SHP77 treated with DMSO at 0.1 percent for 48 hours (cell line): ENCODE measurements around the gene CDC42BPB.
"Not testable (repeated sequence)": the region's sequence is repeated elsewhere in the genome, so short reads cannot be mapped to it uniquely, and the experiment has no call there.

ENCODE experiments used
- DNase-seq: peaks from one replicate; lab custom pipeline; 2025; lab: John Stamatoyannopoulos, UW

The CDC42BPB gene

GRCh38 chr14:102899516-102899900 lies 157.8 kb downstream of the CDC42BPB start:
- DNase-seq = no peak

DNA sequence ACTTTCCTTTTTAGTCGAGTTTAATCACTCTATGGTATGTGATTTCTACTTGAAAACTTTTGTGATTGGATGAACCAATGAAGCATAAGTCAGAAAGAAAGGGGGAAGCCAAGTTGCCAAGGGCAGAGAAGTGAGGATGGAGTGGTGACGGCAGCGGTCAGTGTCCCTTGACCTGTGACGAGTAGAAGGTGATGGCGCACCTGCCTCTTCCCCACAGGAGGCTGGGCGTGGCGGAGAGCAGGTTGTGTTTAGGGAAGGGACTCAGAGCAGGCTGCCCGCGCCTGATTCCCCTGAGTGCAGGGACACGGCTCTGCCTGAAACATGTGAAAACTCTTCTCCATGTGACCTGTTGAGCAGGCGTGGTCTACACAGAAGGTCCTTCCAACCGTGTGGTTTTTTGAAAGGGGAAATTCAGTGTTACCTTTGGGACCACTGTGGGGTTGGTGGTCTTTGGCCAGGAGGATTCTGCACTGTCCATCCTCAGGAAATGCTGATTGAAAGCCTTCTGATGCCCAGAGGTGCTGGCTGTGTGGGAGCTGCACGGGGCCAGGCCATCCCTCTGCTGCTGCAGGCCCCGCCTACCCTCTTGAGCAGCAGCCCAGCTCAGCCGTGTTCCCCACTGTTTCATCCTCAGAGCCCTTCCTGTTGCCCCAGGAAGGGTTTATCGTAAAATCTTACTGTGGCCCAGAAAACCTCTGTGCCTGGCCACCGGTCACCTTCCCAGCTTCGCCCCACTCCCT lies 158.4 kb downstream of the CDC42BPB start:
- DNase-seq = no peak

DNA sequence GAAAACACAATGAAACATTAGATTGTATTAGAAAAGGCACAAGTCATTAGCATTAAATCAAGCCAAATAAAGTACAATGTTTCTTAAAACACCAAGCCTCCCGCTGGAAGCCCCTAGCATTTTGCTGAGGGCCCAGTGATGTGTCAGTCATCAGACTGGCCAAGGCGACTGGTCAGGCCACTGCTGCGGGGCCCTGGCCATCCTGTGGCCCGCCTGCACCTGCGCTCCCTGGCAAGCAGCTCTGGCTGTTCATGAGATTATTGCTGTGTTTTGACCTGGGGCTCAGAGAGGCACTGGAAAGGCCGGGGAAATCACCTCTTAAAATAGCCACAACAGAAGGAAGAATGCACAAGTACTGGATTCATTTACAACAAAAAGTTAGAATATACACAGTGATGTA lies 159.1 kb downstream of the CDC42BPB start:
- DNase-seq = no peak

- no peak for DNase-seq
These were observed 159.9 kb downstream of the CDC42BPB start for GRCh38 chr14:102897299-102898027.

DNA sequence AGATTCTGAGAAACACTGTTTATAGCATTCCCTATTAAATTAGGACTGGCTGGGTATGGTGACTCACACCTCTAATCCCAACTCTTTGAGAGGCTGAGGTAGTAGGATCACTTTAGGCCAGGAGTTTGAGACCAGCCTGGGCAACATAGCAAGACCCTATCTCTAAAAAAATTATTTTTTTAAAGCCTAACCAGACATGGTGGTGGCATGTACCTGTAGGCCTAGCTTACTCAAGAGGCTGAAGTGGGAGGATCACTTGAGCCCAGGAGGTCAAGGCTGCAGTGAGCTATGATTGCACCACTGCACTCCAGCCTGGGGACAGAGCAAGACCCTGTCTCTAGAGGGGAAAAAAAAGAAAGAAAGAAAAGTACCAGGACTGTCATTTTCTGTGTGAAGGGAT lies 160.6 kb downstream of the CDC42BPB start:
- not testable (repeated sequence) for DNase-seq

GRCh38 chr14:102893452-102893851 lies 163.9 kb downstream of the CDC42BPB start:
- DNase-seq = no peak

GRCh38 chr14:102892651-102893050 lies 164.7 kb downstream of the CDC42BPB start:
- no peak for DNase-seq

DNA sequence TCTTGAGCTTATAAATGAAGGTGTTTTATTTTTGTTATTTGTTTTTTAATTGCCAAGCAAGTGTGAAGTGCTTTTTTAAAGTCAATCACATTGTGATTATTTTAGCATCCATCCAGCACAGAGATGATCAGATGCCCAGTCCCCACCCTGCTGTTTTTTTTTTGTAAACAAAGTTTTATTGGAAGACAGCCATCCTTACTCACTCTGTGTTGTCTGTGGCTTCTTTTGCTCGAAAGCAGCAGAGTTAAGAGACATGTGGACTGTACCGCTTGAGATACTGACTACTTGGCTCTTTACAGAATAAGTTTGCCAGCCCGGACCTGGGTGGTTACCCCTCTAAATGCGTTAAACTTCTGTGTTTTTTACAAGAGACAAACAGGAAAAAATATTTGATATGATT lies 165.8 kb downstream of the CDC42BPB start:
- DNase-seq = no peak

GRCh38 chr14:102891111-102891510 lies 166.2 kb downstream of the CDC42BPB start:
- no peak for DNase-seq

DNA sequence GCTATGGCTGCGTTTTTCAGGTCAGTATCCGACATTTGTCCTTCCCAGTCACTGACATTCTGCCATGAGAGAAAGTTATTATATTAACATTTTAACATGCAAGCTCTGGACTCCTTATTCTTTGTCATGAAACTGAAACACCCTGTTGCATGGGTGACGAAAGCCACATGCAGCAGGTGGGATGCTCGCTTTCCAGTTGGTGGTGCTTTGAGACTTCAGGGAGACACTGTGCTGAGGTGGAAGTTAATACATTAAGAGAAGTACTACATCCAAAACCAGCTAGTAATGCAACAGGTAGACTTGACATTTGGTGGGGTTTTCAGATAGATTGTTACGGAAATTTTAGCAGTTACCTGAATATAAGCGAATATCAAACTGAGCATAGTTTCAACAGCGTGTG lies 167.7 kb downstream of the CDC42BPB start:
- no peak for DNase-seq

DNA sequence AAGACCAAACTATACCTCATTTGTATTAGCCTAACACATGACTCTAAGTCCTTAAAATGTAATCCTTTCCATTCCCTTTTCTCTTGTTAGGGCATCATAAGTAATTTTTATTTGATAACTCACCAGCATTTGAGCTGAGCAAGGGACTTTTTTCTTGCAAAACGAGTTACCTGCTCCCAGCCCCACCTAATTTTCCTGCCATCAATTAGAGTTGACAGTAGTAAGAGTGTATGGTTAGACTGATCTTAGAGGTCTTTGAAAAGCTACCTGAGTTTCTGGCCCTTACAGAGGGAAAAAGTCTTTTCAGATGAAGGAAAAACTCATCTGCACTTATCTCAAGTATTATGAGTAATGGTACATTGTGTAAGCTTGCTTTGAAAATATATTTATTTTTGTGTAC lies 168.6 kb downstream of the CDC42BPB start:
- no peak for DNase-seq

DNA sequence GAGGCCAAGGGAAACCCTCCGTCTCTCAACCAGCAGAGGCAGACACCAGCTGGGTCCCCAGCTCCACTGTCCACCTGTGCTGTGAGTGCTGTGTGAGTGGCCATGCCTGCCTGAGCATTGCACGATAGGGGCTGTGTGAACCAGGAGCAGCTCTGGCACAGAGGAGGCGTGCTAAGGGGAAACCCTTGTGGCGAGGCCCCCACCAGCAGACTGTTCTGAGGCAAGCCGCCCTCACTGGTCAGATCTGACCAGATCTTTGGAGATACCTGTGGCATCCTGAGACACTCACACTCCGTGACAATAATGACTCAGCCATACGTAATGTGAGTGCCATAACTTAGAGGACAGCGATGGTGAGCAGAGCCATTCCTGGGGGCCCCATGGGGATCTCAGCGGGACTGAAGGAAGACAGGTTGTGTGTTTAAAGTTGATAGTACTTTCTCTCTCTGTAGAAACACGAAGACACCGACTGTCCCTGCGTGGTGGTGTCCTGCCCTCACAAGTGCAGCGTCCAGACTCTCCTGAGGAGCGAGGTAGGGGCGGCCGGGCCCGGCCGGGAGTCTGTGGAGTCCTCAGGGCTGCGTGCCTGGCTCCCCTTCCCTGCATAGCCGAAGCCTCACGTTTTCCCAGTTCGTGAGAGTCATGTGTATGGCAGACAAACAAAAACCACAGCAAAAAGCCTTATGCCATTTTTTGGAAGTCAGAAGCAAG lies 171.5 kb downstream of the CDC42BPB start:
- no peak for DNase-seq

DNA sequence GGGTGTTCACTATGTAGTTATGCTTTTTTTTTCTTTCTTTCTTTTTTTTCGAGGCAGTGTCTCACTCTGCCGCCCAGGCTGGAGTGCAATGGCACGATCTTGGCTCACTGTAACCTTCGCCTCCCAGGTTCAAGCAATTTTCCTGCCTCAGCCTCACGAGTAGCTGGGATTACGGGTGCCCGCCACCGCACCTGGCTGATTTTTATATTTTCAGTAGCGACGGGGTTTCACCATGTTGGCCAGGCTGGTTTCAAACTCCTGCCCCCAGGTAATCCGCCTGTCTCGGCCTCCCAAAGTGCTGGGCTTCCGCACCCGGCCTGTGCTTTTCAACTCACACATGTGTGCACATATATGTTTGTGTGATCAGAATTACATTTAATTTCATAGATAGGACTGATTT lies 173.8 kb downstream of the CDC42BPB start:
- DNase-seq = no peak

DNA sequence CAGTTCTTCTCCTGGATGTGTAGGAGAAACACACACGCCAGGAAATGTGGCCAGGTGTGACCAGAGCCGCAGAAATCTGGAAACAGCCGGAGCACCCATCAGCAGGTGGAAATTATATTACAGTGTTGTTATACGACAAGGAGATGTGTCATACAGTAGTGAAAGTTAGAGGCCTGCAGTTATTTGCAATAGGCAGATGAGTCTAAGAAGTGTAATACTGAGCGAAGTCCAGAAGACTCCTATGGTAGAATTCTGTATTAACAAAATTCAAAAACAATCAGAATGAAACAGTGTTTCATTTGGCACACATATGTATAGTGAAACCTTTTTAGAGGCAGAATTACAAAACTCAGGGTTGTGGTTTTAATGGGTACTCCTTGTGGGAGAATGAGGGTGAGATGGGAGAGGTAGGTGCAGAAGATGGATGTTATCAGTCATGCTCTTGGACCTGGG lies 174.2 kb downstream of the CDC42BPB start:
- DNase-seq = no peak
